ENCODE results near the gene DUS1L. TPM values are rescaled to one million over a fixed set of nuclear protein-coding genes. Genes with fewer than 3 reads are reported as not detected.
A peak's percentile ranks its signal among the peaks of the same experiment; 100 is the strongest.

Gene DUS1L
- total RNA-seq, 1 experiment from 2014 or later = 176 TPM

DNA sequence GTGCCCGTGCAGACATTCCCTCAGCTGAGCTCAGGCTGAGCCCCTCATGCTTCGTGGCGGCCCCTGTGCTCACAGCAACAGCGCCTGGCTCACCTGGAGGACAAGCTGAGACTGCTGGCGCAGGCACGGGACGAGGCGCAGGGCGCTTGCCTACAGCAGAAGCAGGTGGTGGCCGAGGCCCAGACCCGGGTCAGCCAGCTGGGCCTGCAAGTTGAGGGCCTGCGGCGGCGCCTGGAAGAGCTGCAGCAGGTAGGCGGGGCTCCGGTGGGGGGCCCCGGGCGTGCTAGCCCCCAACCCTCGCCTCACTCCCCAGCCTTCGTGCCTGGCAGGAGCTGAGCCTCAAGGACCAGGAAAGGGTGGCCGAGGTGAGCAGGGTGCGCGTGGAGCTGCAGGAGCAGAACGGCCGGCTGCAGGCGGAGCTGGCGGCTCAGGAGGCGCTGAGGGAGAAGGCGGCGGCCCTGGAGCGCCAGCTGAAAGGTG lies 35.6 kb downstream of the DUS1L start:
- Histone ChIP-seq H3K4me3 (replicated peaks in 1 of 2; ENCODE audit: low read depth in 1 of 2, low read length in 2 of 2) (peak overlapping the region; percentile 62 to 71; a peak in 2 of 4 replicates), H3K27ac (ENCODE audit: low read depth, low read length) (peak overlapping the region; percentile 93), H3K79me2 (ENCODE audit: insufficient read depth, low read length) (peaks cover 10% of the 10 kb centered on the region; the same call in 1 of the 2 replicates), H4K20me1 (ENCODE audit: insufficient read depth) (no peaks in the 10 kb centered on the region), H3K4me1 (ENCODE audit: control insufficient read depth in 1 of 2, insufficient read depth in 2 of 2, low read length in 2 of 2) (peaks cover 10 to 43% of the 10 kb centered on the region in 2 experiments; a peak in 3 of 4 replicates), H3K27me3 (ENCODE audit: insufficient read depth, low read length) (no peaks in the 10 kb centered on the region), H3K4me2 (ENCODE audit: low read length) (peak overlapping the region; percentile 99), H3K9ac (ENCODE audit: low read length) (peak overlapping the region; percentile 73), H3K9me3 (ENCODE audit: control insufficient read depth in 1 of 2, insufficient read depth in 1 of 2, low read depth in 1 of 2, low read length in 2 of 2) (no peaks in the 10 kb centered on the region), H3K36me3 (ENCODE audit: control insufficient read depth in 1 of 2, insufficient read depth in 2 of 2, low read length in 2 of 2) (peaks cover 0 to under 1% of the 10 kb centered on the region in 2 experiments; a peak in 1 of 4 replicates), H2AFZ (ENCODE audit: low read depth, low read length, poor library complexity, severe bottlenecking) (no peak overlapping the region), H3K9me2 (ENCODE audit: insufficient read depth) (no peaks in the 10 kb centered on the region)
- ChIA-PET POLR2A (interaction anchor here (1.0 to 1.8 kb wide), 5 partner anchors 8 to 199 kb away, joined by 3 to 4 read pairs (median 3); partner anchors contain the start of genes DCXR and SLC16A3), CTCF (interaction anchor here (0.8 to 3.0 kb wide), 17 partner anchors 9 to 746 kb away, joined by 3 to 39 read pairs (median 3); partner anchors contain the start of genes CENPX, FASN, LRRC45 and PYCR1), RAD21 (ENCODE audit: low non-redundant PET in 1 of 2, low total read pairs in 2 of 2, uncharacterized antibody in 2 of 2, unreplicated experiment in 2 of 2) (interaction anchor here (0.5 to 0.9 kb wide), 2 partner anchors 10 to 76 kb away, joined by 3 to 4 read pairs; no protein-coding TSS in a partner anchor)
- no peak for TF ChIP-seq YY1 (IDR thresholded peaks at IDR 0.05; ENCODE audit: extremely low read depth, insufficient replicate concordance, low read depth, low read length)
- no peak for TF ChIP-seq RAD21 (IDR thresholded peaks at IDR 0.05; ENCODE audit: low read depth)
- no peak for TF ChIP-seq ZBTB33 (IDR thresholded peaks at IDR 0.05; ENCODE audit: extremely low read depth, insufficient replicate concordance, low read length)
- TF ChIP-seq POLR2A (IDR thresholded peaks at IDR 0.05; ENCODE audit: borderline replicate concordance, extremely low read depth, insufficient read depth, insufficient read length) = no peak
- TF ChIP-seq CEBPB (IDR thresholded peaks at IDR 0.05; ENCODE audit: low read depth) = no peak
- TF ChIP-seq JUND (IDR thresholded peaks at IDR 0.05) = no peak
- TF ChIP-seq ZFX (IDR thresholded peaks at IDR 0.05) = no peak; the same call in 1 of the 2 replicates
- TF ChIP-seq CBX3 (IDR thresholded peaks at IDR 0.05; ENCODE audit: low read depth) = no peak
- TF ChIP-seq CTCF (IDR thresholded peaks at IDR 0.05 in 2 of 3, conservative IDR thresholded peaks at IDR 0.05 in 1 of 3; ENCODE audit: borderline replicate concordance in 1 of 3, insufficient read depth in 1 of 3, low read depth in 2 of 3, low read length in 2 of 3) = no peak
- no peak for TF ChIP-seq EGR1 (IDR thresholded peaks at IDR 0.05; ENCODE audit: low read depth)
- TF ChIP-seq EZH2phosphoT487 (IDR thresholded peaks at IDR 0.05; ENCODE audit: borderline replicate concordance) = no peak
- TF ChIP-seq REST (IDR thresholded peaks at IDR 0.05; ENCODE audit: low read depth) = no peak
- TF ChIP-seq FOSL1 (IDR thresholded peaks at IDR 0.05; ENCODE audit: low read depth) = no peak
- TF ChIP-seq ZNF274 (IDR thresholded peaks at IDR 0.05; ENCODE audit: low read depth, low read length) = no peak
- TF ChIP-seq, protein P1, sequence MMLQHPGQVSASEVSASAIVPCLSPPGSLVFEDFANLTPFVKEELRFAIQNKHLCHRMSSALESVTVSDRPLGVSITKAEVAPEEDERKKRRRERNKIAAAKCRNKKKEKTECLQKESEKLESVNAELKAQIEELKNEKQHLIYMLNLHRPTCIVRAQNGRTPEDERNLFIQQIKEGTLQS (IDR thresholded peaks at IDR 0.05) = no peak
- TF ChIP-seq SP1 (IDR thresholded peaks at IDR 0.05; ENCODE audit: low read depth) = no peak
- no peak for TF ChIP-seq TCF7L2 (IDR thresholded peaks at IDR 0.05; ENCODE audit: borderline replicate concordance, extremely low read depth, insufficient read depth, insufficient read length)
- TF ChIP-seq SIN3A (IDR thresholded peaks at IDR 0.05; ENCODE audit: low read depth) = no peak
- no peak for DNase-seq (ENCODE audit: low read depth, low spot score)
- ATAC-seq = 0 out of 2 replicates have a peak, but pooled peaks have one; percentile 0
- intact Hi-C loops (cut with micrococcal nuclease) = loop anchor here (1.0 to 10.0 kb wide), 5 partner anchors 124 to 385 kb away; partner anchors contain the start of genes HEXD and OGFOD3
- BruUV-seq (replicated peaks) = no TSS peak
